ENCODE results near the gene LCOR.

Gene LCOR

GRCh38 chr10:96986200-96986856 lies 154.2 kb downstream of the LCOR start:
- ChIA-PET POLR2A (no interaction called here), CTCF (interaction anchor here (0.9 to 1.2 kb wide), 4 partner anchors 9 to 39 kb away, joined by 3 to 4 read pairs (median 4); no protein-coding TSS in a partner anchor)
- DNase-seq (ENCODE audit: extremely low spot score): no peak
- TF ChIP-seq CTCF (IDR thresholded peaks at IDR 0.05; ENCODE audit: control extremely low read depth, extremely low read depth, low read depth, missing control alignments): no peak

- ChIA-PET POLR2A (no interaction called here), CTCF (interaction anchor here (0.9 to 1.6 kb wide), 4 partner anchors 10 to 38 kb away, joined by 3 to 4 read pairs (median 4); no protein-coding TSS in a partner anchor)
- no peak for TF ChIP-seq CTCF (IDR thresholded peaks at IDR 0.05; ENCODE audit: control extremely low read depth, extremely low read depth, low read depth, missing control alignments)
- no peak for DNase-seq (ENCODE audit: extremely low spot score)
Measured at GRCh38 chr10:96987141-96987841, 155.2 kb downstream of the LCOR start.

GRCh38 chr10:96987842-96988175 lies 155.7 kb downstream of the LCOR start:
- ChIA-PET POLR2A (no interaction called here), CTCF (interaction anchor here (1.2 to 1.6 kb wide), 2 partner anchors 10 to 13 kb away, joined by 4 read pairs; no protein-coding TSS in a partner anchor)
- TF ChIP-seq CTCF (IDR thresholded peaks at IDR 0.05; ENCODE audit: control extremely low read depth, extremely low read depth, low read depth, missing control alignments): no peak
- no peak for DNase-seq (ENCODE audit: extremely low spot score)

GRCh38 chr10:96988426-96988825 lies 156.3 kb downstream of the LCOR start:
- CTCF ChIA-PET: interaction anchor here (1.6 kb wide), 1 partner anchor 13 kb away, joined by 4 read pairs; no protein-coding TSS in a partner anchor
- no peak for TF ChIP-seq CTCF (IDR thresholded peaks at IDR 0.05; ENCODE audit: control extremely low read depth, extremely low read depth, low read depth, missing control alignments)
- DNase-seq (ENCODE audit: extremely low spot score): no peak
- POLR2A ChIA-PET: no interaction called here

- POLR2A ChIA-PET: no interaction called here
- CTCF ChIA-PET: interaction anchor here (0.9 to 2.1 kb wide), 8 partner anchors 11 to 45 kb away, joined by 3 to 10 read pairs (median 4); no protein-coding TSS in a partner anchor
- DNase-seq (ENCODE audit: extremely low spot score): no peak
- TF ChIP-seq CTCF (IDR thresholded peaks at IDR 0.05; ENCODE audit: control extremely low read depth, extremely low read depth, low read depth, missing control alignments): no peak
Measured at GRCh38 chr10:96991313-96991841, 159.3 kb downstream of the LCOR start.

- ChIA-PET CTCF (interaction anchor here (1.1 to 1.6 kb wide), 7 partner anchors 9 to 81 kb away, joined by 3 to 7 read pairs (median 3); no protein-coding TSS in a partner anchor), POLR2A (no interaction called here)
- no peak for TF ChIP-seq CTCF (IDR thresholded peaks at IDR 0.05; ENCODE audit: control extremely low read depth, extremely low read depth, low read depth, missing control alignments)
- DNase-seq (ENCODE audit: extremely low spot score): no peak
Measured at GRCh38 chr10:96992721-96993120, 160.6 kb downstream of the LCOR start.
